SK-N-SH treated with all-trans-retinoic acid at 6 μM for 48 hours (cell line): ENCODE results near the gene IFT27.

Source experiments
- ATAC-seq: fragments of 200-7000 bp; cut with Tn5 transposase; 3 replicates; pipeline ENCODE4 v1.9.1; 2020; ENCODE audit warnings: mild to moderate bottlenecking, moderate library complexity
- ARNTL ChIP-seq: fragments of 450-650 bp; formaldehyde crosslinking; IDR thresholded peaks from 2 replicates; pipeline ENCODE4 v1.5.0; 2020; ENCODE audit warnings: low read depth, mild to moderate bottlenecking, moderate library complexity, borderline replicate concordance
- BACH2 ChIP-seq: fragments of 250-450 bp; sonication (Bioruptor Pico); IDR thresholded peaks from 2 replicates; pipeline ENCODE4 v1.9.0; 2021; ENCODE audit warnings: mild to moderate bottlenecking, borderline replicate concordance
- CREB5 ChIP-seq: fragments of 250-450 bp; sonication (Bioruptor Pico); IDR thresholded peaks from 2 replicates; pipeline ENCODE4 v1.5.1; 2020; ENCODE audit warnings: low read depth, mild to moderate bottlenecking, moderate library complexity
- CSDC2 ChIP-seq: fragments of 250-450 bp; sonication (Bioruptor Pico); IDR thresholded peaks from 2 replicates; pipeline ENCODE4 v1.5.0; 2020; ENCODE audit warnings: mild to moderate bottlenecking, moderate library complexity
- CSRNP3 ChIP-seq: fragments of 250-450 bp; sonication (Bioruptor Pico); IDR thresholded peaks from 2 replicates; pipeline ENCODE4 v1.5.1; 2021; ENCODE audit warnings: mild to moderate bottlenecking, moderate library complexity
- ESRRG ChIP-seq: fragments of 250-450 bp; sonication (Bioruptor Pico); IDR thresholded peaks from 2 replicates; pipeline ENCODE4 v1.6.1; 2021; ENCODE audit warnings: mild to moderate bottlenecking
- GLIS3 ChIP-seq: fragments of 250-450 bp; sonication (Bioruptor Pico); IDR thresholded peaks from 2 replicates; pipeline ENCODE4 v1.5.0; 2020; ENCODE audit warnings: mild to moderate bottlenecking, moderate library complexity
- ISL1 ChIP-seq: fragments of 250-450 bp; sonication (Bioruptor Pico); IDR thresholded peaks from 2 replicates; pipeline ENCODE4 v2.1.2; 2022; ENCODE audit warnings: mild to moderate bottlenecking, moderate library complexity
- POU6F1 ChIP-seq: fragments of 250-450 bp; sonication (Bioruptor Pico); IDR thresholded peaks from 2 replicates; pipeline ENCODE4 v1.8.0; 2021; ENCODE audit warnings: low read depth, mild to moderate bottlenecking, moderate library complexity, borderline replicate concordance
- PPARA ChIP-seq: fragments of 250-450 bp; sonication (Bioruptor Pico); IDR thresholded peaks from 2 replicates; pipeline ENCODE4 v1.5.0; 2020; ENCODE audit warnings: mild to moderate bottlenecking, borderline replicate concordance
- SNAI2 ChIP-seq: fragments of 250-450 bp; sonication (Bioruptor Pico); IDR thresholded peaks from 2 replicates; pipeline ENCODE4 v1.5.0; 2020; ENCODE audit warnings: mild to moderate bottlenecking, moderate library complexity
- TCF4 ChIP-seq: fragments of 250-450 bp; sonication (Bioruptor Pico); IDR thresholded peaks from 2 replicates; pipeline ENCODE4 v1.8.0; 2021; ENCODE audit warnings: mild to moderate bottlenecking, moderate library complexity, borderline replicate concordance
- TOX ChIP-seq: fragments of 250-450 bp; sonication (Bioruptor Pico); IDR thresholded peaks from 2 replicates; pipeline ENCODE4 v1.8.0; 2021; ENCODE audit warnings: mild to moderate bottlenecking, moderate library complexity, borderline replicate concordance
- TSHZ2 ChIP-seq: fragments of 250-450 bp; sonication (Bioruptor Pico); IDR thresholded peaks from 2 replicates; pipeline ENCODE4 v1.5.0; 2020; ENCODE audit warnings: mild to moderate bottlenecking, moderate library complexity
- ZC3H10 ChIP-seq: fragments of 250-450 bp; sonication (Bioruptor Pico); IDR thresholded peaks from 2 replicates; pipeline ENCODE4 v1.5.1; 2021; ENCODE audit warnings: mild to moderate bottlenecking, moderate library complexity
- ZFP3 ChIP-seq: fragments of 250-450 bp; sonication (Bioruptor Pico); IDR thresholded peaks from 2 replicates; pipeline ENCODE4 v1.5.0; 2020; ENCODE audit warnings: mild to moderate bottlenecking, moderate library complexity
- ZFP30 ChIP-seq: fragments of 450-650 bp; formaldehyde crosslinking; IDR thresholded peaks from 2 replicates; pipeline ENCODE4 v1.5.0; 2022; ENCODE audit warnings: mild to moderate bottlenecking, moderate library complexity
- ZNF565 ChIP-seq: fragments of 450-650 bp; formaldehyde crosslinking; conservative IDR thresholded peaks from 2 replicates; pipeline ENCODE4 v1.5.0; 2020; ENCODE audit warnings: low read depth, mild to moderate bottlenecking, moderate library complexity
- ZNF70 ChIP-seq: fragments of 450-650 bp; formaldehyde crosslinking; IDR thresholded peaks from 2 replicates; pipeline ENCODE4 v1.5.0; 2020; ENCODE audit warnings: mild to moderate bottlenecking, moderate library complexity
- ZNF8 ChIP-seq: fragments of 450-650 bp; formaldehyde crosslinking; IDR thresholded peaks from 2 replicates; pipeline ENCODE4 v1.5.0; 2020; ENCODE audit warnings: mild to moderate bottlenecking, moderate library complexity
- TF ChIP-seq, protein P1 (sequence below): fragments of 250-450 bp; sonication (Bioruptor Pico); IDR thresholded peaks from 2 replicates; pipeline ENCODE4 v1.8.0; 2020; ENCODE audit warnings: mild to moderate bottlenecking, moderate library complexity, borderline replicate concordance

The IFT27 gene

DNA sequence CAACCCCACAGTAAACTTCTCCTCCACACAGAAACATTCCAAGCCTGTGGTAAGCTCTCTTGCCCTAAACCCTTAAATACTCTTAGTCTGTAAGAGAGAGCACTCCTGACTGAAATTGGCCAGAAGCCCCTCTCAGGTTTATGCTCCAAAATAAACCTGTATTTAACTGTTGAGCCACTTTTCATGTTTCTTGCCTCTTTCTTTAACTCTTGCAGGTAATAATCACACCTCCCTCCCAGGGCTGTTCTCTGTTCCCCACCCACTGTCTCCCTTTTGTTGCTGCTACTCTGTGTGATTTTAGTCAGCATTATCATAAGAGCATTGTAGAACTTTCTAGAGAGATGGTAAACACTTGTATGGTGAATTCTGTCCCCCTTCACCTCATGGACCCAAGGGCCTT is 2.1 kb upstream of the IFT27 start:
- TF ChIP-seq, protein P1, sequence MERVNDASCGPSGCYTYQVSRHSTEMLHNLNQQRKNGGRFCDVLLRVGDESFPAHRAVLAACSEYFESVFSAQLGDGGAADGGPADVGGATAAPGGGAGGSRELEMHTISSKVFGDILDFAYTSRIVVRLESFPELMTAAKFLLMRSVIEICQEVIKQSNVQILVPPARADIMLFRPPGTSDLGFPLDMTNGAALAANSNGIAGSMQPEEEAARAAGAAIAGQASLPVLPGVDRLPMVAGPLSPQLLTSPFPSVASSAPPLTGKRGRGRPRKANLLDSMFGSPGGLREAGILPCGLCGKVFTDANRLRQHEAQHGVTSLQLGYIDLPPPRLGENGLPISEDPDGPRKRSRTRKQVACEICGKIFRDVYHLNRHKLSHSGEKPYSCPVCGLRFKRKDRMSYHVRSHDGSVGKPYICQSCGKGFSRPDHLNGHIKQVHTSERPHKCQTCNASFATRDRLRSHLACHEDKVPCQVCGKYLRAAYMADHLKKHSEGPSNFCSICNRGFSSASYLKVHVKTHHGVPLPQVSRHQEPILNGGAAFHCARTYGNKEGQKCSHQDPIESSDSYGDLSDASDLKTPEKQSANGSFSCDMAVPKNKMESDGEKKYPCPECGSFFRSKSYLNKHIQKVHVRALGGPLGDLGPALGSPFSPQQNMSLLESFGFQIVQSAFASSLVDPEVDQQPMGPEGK (CRISPR knock-in tag), result no peak
- ATAC-seq, result no peak

GRCh38 chr22:36776722-36777121 is 803 bp upstream of the IFT27 start:
- no peak for ATAC-seq
- no peak for TF ChIP-seq ZC3H10 (CRISPR knock-in tag)
- TF ChIP-seq ARNTL (CRISPR knock-in tag), result no peak
- TF ChIP-seq, all 23 proteins: peak for 0

DNA sequence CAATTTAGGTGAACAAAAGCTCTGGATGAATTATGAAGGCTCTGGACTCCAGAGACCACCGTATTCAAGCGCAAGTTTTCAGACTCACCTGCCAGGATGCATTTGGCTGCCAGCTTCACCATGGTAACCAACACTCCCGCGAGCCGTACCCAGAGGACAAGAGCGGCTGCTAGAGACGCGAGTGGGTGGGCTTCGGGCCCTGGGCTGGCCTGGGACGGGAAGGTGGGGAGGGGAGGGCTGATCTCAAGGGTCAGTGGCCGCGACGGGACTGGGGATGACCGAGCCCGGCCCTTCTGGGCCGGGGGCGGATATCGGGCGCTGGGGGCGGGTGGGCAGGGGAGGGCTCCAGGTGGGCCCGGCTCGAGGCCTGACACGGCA is 344 bp downstream of the IFT27 start:
- peak; percentile 12 for ATAC-seq
- no peak for TF ChIP-seq CSDC2 (CRISPR knock-in tag)
- no peak for TF ChIP-seq GLIS3 (CRISPR knock-in tag)
- TF ChIP-seq PPARA, result no peak
- no peak for TF ChIP-seq TOX (CRISPR knock-in tag)
- TF ChIP-seq, all 23 proteins: peak for 0

GRCh38 chr22:36773935-36774334 is 2.0 kb downstream of the IFT27 start:
- TF ChIP-seq SNAI2 (CRISPR knock-in tag) (no peak), CSRNP3 (CRISPR knock-in tag) (no peak), ARNTL (CRISPR knock-in tag) (no peak), ZNF565 (no peak), CSDC2 (CRISPR knock-in tag) (no peak), TCF4 (CRISPR knock-in tag) (no peak), ZFP3 (CRISPR knock-in tag) (no peak), ESRRG (no peak), ZFP30 (CRISPR knock-in tag) (no peak), TSHZ2 (CRISPR knock-in tag) (no peak), ZC3H10 (CRISPR knock-in tag) (no peak), ISL1 (CRISPR knock-in tag) (no peak), BACH2 (CRISPR knock-in tag) (no peak), TOX (CRISPR knock-in tag) (no peak), PPARA (no peak), ZNF70 (CRISPR knock-in tag) (no peak), GLIS3 (CRISPR knock-in tag) (no peak), CREB5 (no peak), ZNF8 (CRISPR knock-in tag) (no peak)
- ATAC-seq, result no peak

DNA sequence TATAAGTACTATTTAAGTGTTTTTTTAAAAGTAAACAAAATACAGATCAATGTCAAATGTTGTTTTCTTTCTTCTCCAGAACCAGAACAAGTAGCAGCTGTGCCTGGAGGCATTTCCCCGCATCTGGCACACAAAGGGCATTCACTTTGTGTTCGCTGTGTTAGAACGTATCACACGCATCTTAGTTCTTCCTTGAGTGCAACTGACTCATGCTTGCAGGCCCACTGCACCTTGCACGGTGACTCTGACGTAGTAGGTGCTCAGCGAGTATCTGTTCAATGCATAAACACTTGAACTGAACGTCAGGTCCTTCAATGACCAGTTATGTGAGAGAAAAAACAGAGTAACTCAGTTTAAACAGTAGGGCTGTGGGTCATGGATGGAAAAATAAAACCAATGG is 3.5 kb downstream of the IFT27 start:
- TF ChIP-seq, protein P1 (CRISPR knock-in tag), result no peak
- TF ChIP-seq POU6F1 (CRISPR knock-in tag), result no peak
- TF ChIP-seq TSHZ2 (CRISPR knock-in tag), result no peak
- ATAC-seq, result no peak
